C1 segment of cervical spinal cord (tissue), 14 donors: ENCODE data around the gene TASOR.

ENCODE experiments used
- DNase-seq, 14 donors: peaks; one replicate each; lab custom pipeline; 2025; lab: John Stamatoyannopoulos, UW

The TASOR gene

GRCh38 chr3:56682462-56683121 lies 473 bp downstream of the TASOR start:
- DNase-seq = peak in 13 of 14 donors; percentile 22 to 84 (median 77)

DNA sequence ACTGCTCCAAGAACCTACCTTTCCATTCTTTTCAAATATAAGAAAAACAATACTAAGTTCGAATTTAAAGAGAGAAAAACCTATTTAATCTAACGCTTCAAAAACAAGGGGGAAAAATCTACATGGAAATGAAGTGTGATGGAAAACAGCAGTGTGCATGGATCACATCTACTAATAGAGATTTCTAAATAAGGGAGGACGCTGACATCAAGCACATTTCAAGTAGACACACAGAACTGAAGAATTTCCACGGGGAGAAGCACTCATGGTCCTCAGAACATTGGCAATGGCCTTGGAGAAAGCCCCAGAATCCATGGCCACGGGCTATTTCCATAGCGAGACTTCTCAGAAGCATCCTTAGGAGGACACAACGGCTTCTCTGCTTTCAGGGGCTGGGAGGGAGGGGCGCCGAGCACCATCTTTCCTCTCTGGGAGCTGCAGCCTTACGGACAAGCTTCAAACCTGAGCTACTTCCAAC lies 1.0 kb downstream of the TASOR start:
- peak in 2 of 14 donors; percentile 42 to 72 for DNase-seq

- no peak for DNase-seq
These were observed 2.9 kb downstream of the TASOR start for GRCh38 chr3:56680054-56680580.

GRCh38 chr3:56677286-56677685 lies 5.8 kb downstream of the TASOR start:
- no peak for DNase-seq

DNA sequence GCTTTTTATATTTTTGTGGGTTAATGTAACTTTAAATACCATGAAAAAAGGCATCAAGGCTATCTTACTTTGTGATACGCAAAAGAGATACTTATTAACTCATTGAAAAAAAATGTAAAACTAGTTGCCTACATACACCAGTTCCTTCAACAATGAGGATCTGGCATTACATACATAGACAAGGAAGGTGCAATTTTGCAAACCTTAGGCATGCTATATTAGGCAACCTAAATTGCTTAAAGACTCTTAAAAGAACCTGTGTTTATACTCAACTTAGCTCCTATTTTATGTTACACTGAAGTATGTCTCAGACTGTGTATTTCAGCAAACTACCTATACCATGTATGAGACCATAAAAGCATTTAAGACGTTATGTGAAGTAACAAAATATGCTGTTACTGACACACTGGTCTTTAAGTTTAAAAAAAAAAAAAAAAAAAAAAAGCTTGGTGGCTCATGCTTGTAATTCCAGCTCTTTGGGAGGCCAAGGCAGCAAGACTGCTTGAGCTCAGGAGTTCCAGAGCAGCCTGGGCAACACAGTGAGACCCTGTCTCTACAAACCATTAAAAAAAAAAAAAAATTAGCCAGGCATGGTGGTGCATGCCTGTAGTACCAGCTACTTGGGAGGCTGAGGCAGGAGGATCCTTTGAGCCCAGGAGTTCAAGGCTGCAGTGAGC lies 9.1 kb downstream of the TASOR start:
- no peak for DNase-seq

DNA sequence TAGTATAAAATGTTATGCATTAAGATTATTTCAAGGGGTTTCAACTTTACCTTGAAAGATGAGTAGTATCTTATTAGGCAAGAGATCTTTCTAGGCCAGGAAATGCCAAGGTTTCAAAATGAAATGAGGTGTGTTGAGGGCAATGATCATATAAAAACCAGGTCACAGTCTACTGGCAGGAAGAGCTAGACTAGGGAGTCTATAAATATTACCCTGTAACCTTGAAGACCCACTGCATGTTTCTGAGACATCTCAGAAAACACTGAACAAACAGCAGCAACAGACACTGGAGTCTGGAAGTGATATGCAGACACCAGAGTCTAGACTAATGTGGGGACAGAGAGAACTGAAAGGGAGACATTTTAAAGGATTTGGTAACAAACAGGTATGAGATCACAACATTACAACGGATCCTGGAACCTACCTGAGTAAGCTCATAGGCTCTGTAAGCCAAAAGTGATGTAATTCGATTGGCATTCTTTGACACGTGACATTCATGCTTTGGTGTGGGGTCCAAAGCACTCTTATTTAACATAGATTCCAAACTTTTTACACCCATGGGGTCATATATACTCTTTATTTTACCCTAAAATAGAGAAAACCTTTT lies 15.0 kb downstream of the TASOR start:
- DNase-seq = no peak

DNA sequence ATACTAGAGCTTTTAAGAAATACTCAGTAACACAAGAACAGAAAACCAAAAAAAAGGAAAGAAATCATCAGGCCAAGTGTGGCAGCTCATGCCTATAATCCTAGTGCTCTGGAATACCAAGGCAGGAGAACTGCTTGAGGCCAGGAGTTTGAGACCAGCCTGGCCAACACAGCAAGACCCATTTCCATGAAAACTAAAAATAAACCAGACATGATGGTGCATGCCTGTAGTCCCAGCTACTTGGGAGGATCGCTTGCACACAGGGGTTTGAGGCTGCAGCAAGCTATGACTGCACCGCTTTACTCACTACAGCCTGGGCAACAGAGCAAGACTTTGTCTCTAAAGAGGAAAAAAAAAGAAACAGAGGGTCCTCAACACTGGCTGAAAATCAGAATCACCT lies 18.2 kb downstream of the TASOR start:
- DNase-seq = no peak

DNA sequence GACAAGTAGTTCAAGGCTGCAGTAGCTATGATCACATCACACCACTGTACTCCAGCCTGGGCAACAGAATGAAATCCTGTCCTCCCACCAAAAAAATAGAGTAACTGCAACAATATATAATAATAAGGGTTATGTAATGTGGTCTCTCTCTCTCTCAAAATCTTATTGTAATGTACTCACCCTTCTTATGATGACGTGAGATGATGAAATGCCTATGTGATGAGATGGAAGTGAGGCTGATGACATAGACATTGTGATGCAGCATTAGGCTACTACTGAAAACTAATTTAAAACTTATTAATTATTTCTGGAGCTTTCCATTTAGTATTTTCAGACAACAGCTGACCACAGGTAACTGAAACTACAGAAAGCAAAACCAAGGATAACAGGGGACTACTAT lies 27.4 kb downstream of the TASOR start:
- DNase-seq = no peak

- no peak for DNase-seq
These were observed 28.6 kb downstream of the TASOR start for GRCh38 chr3:56654460-56654859.

GRCh38 chr3:56645407-56645806 lies 37.7 kb downstream of the TASOR start:
- no peak for DNase-seq

DNA sequence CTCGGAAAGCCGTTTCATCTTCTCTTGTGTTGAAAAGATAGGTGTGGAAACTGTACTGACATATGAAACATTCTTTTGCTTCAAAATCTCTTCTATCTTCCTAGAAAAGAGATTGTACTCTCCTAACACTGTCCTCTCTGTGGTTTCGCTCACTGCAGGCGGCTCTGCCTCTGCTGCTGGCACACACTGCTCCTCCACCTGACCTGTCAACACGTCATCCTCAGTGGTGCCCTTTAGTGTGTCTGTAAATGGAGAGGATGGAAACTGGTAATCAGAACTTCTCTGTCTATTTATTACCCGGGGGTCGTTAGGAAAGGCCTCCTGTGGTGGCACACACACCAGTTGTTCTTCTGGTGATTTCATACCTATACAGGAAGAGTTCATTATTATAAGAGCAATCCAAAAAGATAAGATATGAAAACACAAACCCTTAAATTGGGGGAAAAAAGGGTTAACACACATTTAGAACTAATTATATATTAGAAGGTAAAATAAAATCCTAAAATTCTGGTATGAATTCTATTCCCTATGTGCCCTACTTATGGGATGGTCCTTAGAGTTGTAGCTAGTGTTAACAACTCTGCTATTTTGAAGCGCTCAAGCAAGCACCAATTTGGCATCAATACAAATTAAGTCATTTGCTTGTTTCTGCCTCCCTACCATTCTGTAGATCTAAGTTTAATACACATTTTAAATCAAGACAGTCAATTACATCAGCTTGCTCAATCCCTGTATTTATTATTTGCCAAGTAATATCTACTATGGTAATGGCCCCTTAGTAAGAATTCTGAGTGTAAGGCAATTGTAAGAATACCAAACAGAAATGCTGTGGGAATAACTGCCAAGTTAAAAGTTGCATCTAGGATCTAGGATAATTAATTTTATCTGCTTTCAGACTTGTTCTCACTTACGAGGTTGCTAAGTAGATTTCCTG lies 49.2 kb downstream of the TASOR start:
- peak in 1 of 14 donors; percentile 15 for DNase-seq
